Measurements from ENCODE around the gene ADK. TPM values are rescaled to one million over a fixed set of nuclear protein-coding genes. Genes with fewer than 3 reads are reported as not detected.
"Not testable (repeated sequence)": the region's sequence is repeated elsewhere in the genome, so short reads cannot be mapped to it uniquely, and the experiment has no call there.

The ADK gene
- total and polyA plus RNA-seq, 2 experiments from 2014 or later = 39.9 to 53.0 TPM

DNA sequence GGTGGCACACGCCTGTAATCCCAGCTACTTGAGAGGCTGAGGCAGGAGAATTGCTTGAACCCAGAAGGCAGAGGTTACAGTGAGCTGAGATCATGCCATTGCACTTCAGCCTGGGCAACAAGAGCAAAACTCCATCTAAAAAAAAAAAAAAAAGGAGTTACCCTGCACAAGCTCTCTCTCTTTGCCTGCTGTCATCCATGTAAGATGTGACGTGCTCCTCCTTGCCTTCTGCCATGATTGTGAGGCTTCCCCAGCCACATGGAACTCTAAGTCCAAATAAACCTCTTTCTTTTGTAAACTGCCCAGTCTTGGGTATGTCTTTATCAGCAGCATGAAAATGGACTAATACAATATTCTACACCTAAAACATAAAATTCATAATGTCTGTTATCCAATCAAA, 429.4 kb downstream of the ADK start:
- H3K36me3 Mint-ChIP-seq (ENCODE audit: low read depth); H3K27me3 ChIP-seq (ENCODE audit: insufficient read depth); H3K36me3 ChIP-seq (ENCODE audit: insufficient read depth); H3K27me3 Mint-ChIP-seq (ENCODE audit: insufficient read depth, low read depth, poor library complexity); H3K27ac ChIP-seq (ENCODE audit: low read depth); H4K20me1 ChIP-seq (replicated peaks; ENCODE audit: insufficient read depth); H3K9me2 ChIP-seq (ENCODE audit: insufficient read depth); H3F3A ChIP-seq (replicated peaks; ENCODE audit: low read depth); ATAC-seq; H3K4me3 ChIP-seq; DNase-seq (ENCODE audit: low spot score); H2AFZ ChIP-seq; H3K27ac Mint-ChIP-seq; H3K4me2 ChIP-seq; H3K9me3 Mint-ChIP-seq; H3K79me2 ChIP-seq (replicated peaks; ENCODE audit: insufficient read depth); H3K4me3 Mint-ChIP-seq: not testable (repeated sequence)
- H3K4me1 ChIP-seq (ENCODE audit: insufficient read depth) = peaks cover 13% of the 10 kb centered on the region
- H3K4me1 Mint-ChIP-seq = peaks cover 18% of the 10 kb centered on the region

DNA sequence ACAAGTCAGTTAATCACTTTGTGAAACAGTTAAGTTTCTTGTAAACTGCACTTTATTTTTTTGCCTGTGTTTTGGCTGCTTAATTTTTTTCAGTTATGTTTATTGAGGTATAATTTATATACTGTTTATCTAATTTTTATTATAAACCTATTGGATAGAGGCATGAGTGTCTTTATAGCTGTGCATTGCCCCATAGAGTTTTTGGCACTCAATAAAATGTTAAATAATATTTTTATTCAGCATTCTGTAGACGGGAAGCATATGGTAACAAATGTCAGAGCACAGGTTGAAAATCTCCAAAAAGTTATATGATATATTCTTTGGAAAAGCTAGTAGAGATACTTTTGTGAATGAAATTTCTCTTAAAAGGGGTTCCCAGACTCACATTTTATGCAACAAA, 431.5 kb downstream of the ADK start:
- H3F3A ChIP-seq (replicated peaks; ENCODE audit: low read depth) = no peaks in the 10 kb centered on the region
- no peak overlapping the region for H3K27ac ChIP-seq (ENCODE audit: low read depth)
- no peaks in the 10 kb centered on the region for H3K36me3 ChIP-seq (ENCODE audit: insufficient read depth)
- Mint-ChIP-seq H3K4me1 (peaks cover 7% of the 10 kb centered on the region; the same call in 1 of the 3 replicates), H3K36me3 (ENCODE audit: low read depth) (peaks cover 5% of the 10 kb centered on the region), H3K4me3 (no peak overlapping the region), H3K9me3 (peaks cover 4% of the 10 kb centered on the region; the same call in 2 of the 3 replicates), H3K27me3 (ENCODE audit: insufficient read depth, low read depth, poor library complexity) (no peaks in the 10 kb centered on the region), H3K27ac (no peak overlapping the region)
- H3K4me1 ChIP-seq (ENCODE audit: insufficient read depth) = no peaks in the 10 kb centered on the region
- H3K9me2 ChIP-seq (ENCODE audit: insufficient read depth) = no peaks in the 10 kb centered on the region
- TF ChIP-seq POLR2AphosphoS5 (IDR thresholded peaks at IDR 0.05; ENCODE audit: low read depth) = no peak
- no peaks in the 10 kb centered on the region for H4K20me1 ChIP-seq (replicated peaks; ENCODE audit: insufficient read depth)
- no peaks in the 10 kb centered on the region for H3K79me2 ChIP-seq (replicated peaks; ENCODE audit: insufficient read depth)
- no peak overlapping the region for H3K4me2 ChIP-seq
- H3K27me3 ChIP-seq (ENCODE audit: insufficient read depth) = no peaks in the 10 kb centered on the region
- ATAC-seq (no peak), DNase-seq (ENCODE audit: low spot score) (no peak)
- no peak overlapping the region for H3K4me3 ChIP-seq
- H2AFZ ChIP-seq = no peak overlapping the region

DNA sequence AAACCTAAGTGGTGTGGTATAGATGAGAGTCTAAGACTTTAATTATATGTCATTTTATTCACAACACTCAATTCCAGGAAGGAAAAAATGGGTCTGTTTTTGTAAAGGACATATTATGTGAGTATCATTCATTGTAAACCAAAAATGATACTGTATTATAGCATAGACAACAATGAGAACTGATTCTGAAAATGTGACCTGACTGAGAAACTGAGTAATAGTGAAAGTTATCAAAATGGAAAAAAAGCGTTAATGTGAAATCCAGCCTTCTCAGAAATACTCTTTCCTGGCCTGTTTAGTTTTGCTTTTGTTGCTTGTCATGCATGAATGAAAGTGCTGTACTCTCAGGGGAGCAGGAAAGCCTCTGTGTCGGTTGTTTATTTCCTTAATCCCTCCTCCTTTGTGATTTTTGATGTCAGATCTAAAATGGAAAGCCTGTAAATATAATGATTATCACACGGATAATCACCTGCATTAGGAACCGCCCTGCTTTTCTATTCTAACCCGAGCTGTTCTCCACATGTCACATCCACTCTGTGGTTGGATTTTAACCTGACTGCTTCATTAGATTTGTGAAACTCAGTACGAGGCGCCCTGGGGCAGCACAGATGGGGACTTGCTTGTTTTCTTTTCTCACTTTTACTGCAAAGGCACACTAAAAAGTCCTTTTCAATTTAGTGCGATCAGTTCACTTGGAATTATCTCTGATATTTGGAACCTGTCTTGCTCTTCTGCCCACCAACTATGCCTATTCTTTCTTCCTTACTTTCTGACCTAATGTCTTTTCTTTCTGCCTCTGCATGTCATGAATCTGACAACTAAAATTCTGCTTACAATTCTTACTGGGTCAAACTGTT, 434.4 kb downstream of the ADK start:
- Histone ChIP-seq H3K4me3 (no peak overlapping the region), H3K4me2 (no peak overlapping the region), H3K9me2 (ENCODE audit: insufficient read depth) (no peaks in the 10 kb centered on the region), H3K79me2 (replicated peaks; ENCODE audit: insufficient read depth) (no peaks in the 10 kb centered on the region), H3F3A (replicated peaks; ENCODE audit: low read depth) (no peaks in the 10 kb centered on the region), H3K4me1 (ENCODE audit: insufficient read depth) (no peaks in the 10 kb centered on the region), H3K27me3 (ENCODE audit: insufficient read depth) (no peaks in the 10 kb centered on the region), H2AFZ (no peak overlapping the region), H3K27ac (ENCODE audit: low read depth) (no peak overlapping the region), H3K36me3 (ENCODE audit: insufficient read depth) (no peaks in the 10 kb centered on the region), H4K20me1 (replicated peaks; ENCODE audit: insufficient read depth) (no peaks in the 10 kb centered on the region)
- no peak overlapping the region for H3K4me3 Mint-ChIP-seq
- ATAC-seq (no peak), DNase-seq (ENCODE audit: low spot score) (no peak)
- TF ChIP-seq REST (IDR thresholded peaks at IDR 0.05; ENCODE audit: unreplicated experiment) (no peak), CREB1 (CRISPR knock-in tag; IDR thresholded peaks at IDR 0.05; ENCODE audit: low read depth) (no peak), ETS1 (IDR thresholded peaks at IDR 0.05) (no peak), EZH2 (IDR thresholded peaks at IDR 0.05; ENCODE audit: low read depth, unreplicated experiment) (no peak)
- H3K9me3 Mint-ChIP-seq = peaks cover 3% of the 10 kb centered on the region; the same call in 2 of the 3 replicates
- H3K27ac Mint-ChIP-seq = no peak overlapping the region
- H3K36me3 Mint-ChIP-seq (ENCODE audit: low read depth) = peaks cover 3% of the 10 kb centered on the region
- peaks cover 7% of the 10 kb centered on the region; the same call in 1 of the 3 replicates for H3K4me1 Mint-ChIP-seq
- H3K27me3 Mint-ChIP-seq (ENCODE audit: insufficient read depth, low read depth, poor library complexity) = no peaks in the 10 kb centered on the region
